Upper lobe of left lung (tissue), 6 donors: ENCODE data around the gene PRDM16. TPM values are rescaled to one million over a fixed set of nuclear protein-coding genes. Genes with fewer than 3 reads are reported as not detected.
A peak's percentile ranks its signal among the peaks of the same experiment; 100 is the strongest.

Experiments
- ATAC-seq, 2 donors: fragments of 200-7000 bp; cut with Tn5 transposase; one replicate each; pipeline ENCODE4 v1.9.1; 2022; ENCODE audit warnings: mild to moderate bottlenecking in 2 of 2, moderate library complexity in 2 of 2; ENCODE audit not compliant: low FRiP score in 2 of 2
- DNase-seq, 2 donors: peaks; one replicate each; pipeline ENCODE4 v3.0.0-alpha.2; 2019 to 2020
- H3K27ac ChIP-seq, 4 donors: fragments of 200-600 bp; sonication (generic); one replicate each; pipeline ENCODE4 v1.5.1; 2016 to 2019
- H3K27me3 ChIP-seq, 4 donors: fragments of 200-600 bp; sonication (generic); one replicate each; pipeline ENCODE4 v1.5.1; 2017 to 2019
- H3K36me3 ChIP-seq, 4 donors: fragments of 200-600 bp; sonication (generic); one replicate each; pipeline ENCODE4 v1.5.1; 2016 to 2019
- H3K4me1 ChIP-seq, 4 donors: fragments of 200-600 bp; sonication (generic); one replicate each; pipeline ENCODE4 v1.5.1; 2018 to 2019
- H3K4me3 ChIP-seq, 4 donors: fragments of 200-600 bp; sonication (generic); one replicate each; pipeline ENCODE4 v1.5.1; 2017 to 2019; ENCODE audit warnings: mild to moderate bottlenecking in 2 of 4, moderate library complexity in 1 of 4
- H3K9me3 ChIP-seq, 4 donors: fragments of 200-600 bp; sonication (generic); one replicate each; pipeline ENCODE4 v1.5.1; 2018 to 2019
- CTCF ChIP-seq, 6 experiments: fragments of 450-650 bp in 4 of 6; fragments of 200-600 bp in 2 of 6; sonication (generic) in 2 of 6; IDR thresholded peaks; one replicate each; pipeline ENCODE4 v1.5.1; 2016 to 2019; ENCODE audit warnings: antibody characterized with exemption in 6 of 6
- EP300 ChIP-seq, 4 donors: sonication (generic); formaldehyde crosslinking; IDR thresholded peaks; one replicate each; pipeline ENCODE4 v1.5.1; 2017; ENCODE audit warnings: antibody characterized with exemption in 4 of 4, control low read depth in 2 of 4
- POLR2A ChIP-seq, 4 donors: fragments of 450-650 bp; IDR thresholded peaks; one replicate each; pipeline ENCODE4 v1.5.1; 2016 to 2017; ENCODE audit warnings: antibody characterized with exemption in 4 of 4, mild to moderate bottlenecking in 2 of 4
- POLR2AphosphoS5 ChIP-seq, 2 donors: sonication (generic); formaldehyde crosslinking; IDR thresholded peaks; one replicate each; pipeline ENCODE4 v1.5.1; 2017; ENCODE audit warnings: antibody characterized with exemption in 2 of 2
- WGBS, 2 donors: methylation state at CpG; one replicate each; pipeline ENCODE4 v1.1.5; 2017 to 2018; 5-methylcytosine and 5-hydroxymethylcytosine counted together
- total RNA-seq, 6 donors: library from RNA; depleted of rRNA in 4 of 6; stranded (reverse); fragments of >200 nt in 4 of 6; gene quantifications; one replicate each; pipeline versions ENCODE4 v1.1.0 to v1.2.1, GENCODE V29; 2016 to 2021
- donor health status: DM: no; HTN: no; CAD: no; lungs with moderate emphysema.
- donor health status: DM: no; HTN: yes; CAD: no; lungs with severe emphysema.

The PRDM16 gene
- total RNA-seq, 6 donors from 2014 or later: 12.3 to 54.5 (median 21.2) TPM

- no peaks in the 10 kb centered on the region for H3K36me3 ChIP-seq
- H3K4me1 ChIP-seq: peaks cover 0 to 8% (median 5%) of the 10 kb centered on the region in 4 donors
- WGBS, 2 donors: 47 to 61% methylated on average over 9 to 10 of the region's 11 CpGs
- ATAC-seq (no peak), DNase-seq (no peak)
- no peaks in the 10 kb centered on the region for H3K9me3 ChIP-seq
- H3K27me3 ChIP-seq: no peaks in the 10 kb centered on the region
- peak overlapping the region in 3 of 4 donors; percentile 44 to 77 (median 63) for H3K27ac ChIP-seq
- TF ChIP-seq CTCF (IDR thresholded peaks at IDR 0.05) (no peak), POLR2AphosphoS5 (IDR thresholded peaks at IDR 0.05) (no peak), EP300 (IDR thresholded peaks at IDR 0.05) (no peak), POLR2A (IDR thresholded peaks at IDR 0.05) (no peak)
- no peak overlapping the region for H3K4me3 ChIP-seq
Measured at GRCh38 chr1:3351449-3352298, 282.7 kb downstream of the PRDM16 start.

- H3K4me3 ChIP-seq: no peak overlapping the region
- peaks cover 0 to 8% (median 5%) of the 10 kb centered on the region in 4 donors for H3K4me1 ChIP-seq
- peak overlapping the region in 3 of 4 donors; percentile 44 to 77 (median 63) for H3K27ac ChIP-seq
- no peak for TF ChIP-seq CTCF (IDR thresholded peaks at IDR 0.05)
- no peak for TF ChIP-seq EP300 (IDR thresholded peaks at IDR 0.05)
- no peak for TF ChIP-seq POLR2A (IDR thresholded peaks at IDR 0.05)
- peak in 1 of 2 donors; percentile 30 for TF ChIP-seq POLR2AphosphoS5 (IDR thresholded peaks at IDR 0.05)
- DNase-seq: peak in 1 of 2 donors; percentile 57
- H3K27me3 ChIP-seq: no peaks in the 10 kb centered on the region
- ATAC-seq: peak in 1 of 2 donors; percentile 55
- H3K36me3 ChIP-seq: no peaks in the 10 kb centered on the region
- 41 to 49% methylated on average over 22 to 30 of the region's 30 CpGs for WGBS, 2 donors
- H3K9me3 ChIP-seq: no peaks in the 10 kb centered on the region
Measured at GRCh38 chr1:3352299-3352951, 283.4 kb downstream of the PRDM16 start.

- no peak for TF ChIP-seq POLR2AphosphoS5 (IDR thresholded peaks at IDR 0.05)
- TF ChIP-seq EP300 (IDR thresholded peaks at IDR 0.05): no peak
- no peak for TF ChIP-seq POLR2A (IDR thresholded peaks at IDR 0.05)
- TF ChIP-seq CTCF (IDR thresholded peaks at IDR 0.05): no peak
- Histone ChIP-seq H3K4me3 (no peak overlapping the region), H3K4me1 (peaks cover 0 to 8% (median 5%) of the 10 kb centered on the region in 4 donors), H3K9me3 (no peaks in the 10 kb centered on the region), H3K36me3 (no peaks in the 10 kb centered on the region), H3K27me3 (no peaks in the 10 kb centered on the region), H3K27ac (peak overlapping the region in 2 of 4 donors; percentile 15 to 39)
- DNase-seq (peak in 1 of 2 donors; percentile 66), ATAC-seq (peak in 1 of 2 donors; percentile 56)
- WGBS, 2 donors: 33 to 39% methylated on average over 6 to 13 of the region's 13 CpGs
Measured at GRCh38 chr1:3352952-3353331, 283.9 kb downstream of the PRDM16 start.

- no peak overlapping the region for H3K4me3 ChIP-seq
- no peaks in the 10 kb centered on the region for H3K36me3 ChIP-seq
- DNase-seq (no peak), ATAC-seq (no peak)
- no peak for TF ChIP-seq CTCF (IDR thresholded peaks at IDR 0.05)
- no peak for TF ChIP-seq POLR2A (IDR thresholded peaks at IDR 0.05)
- TF ChIP-seq EP300 (IDR thresholded peaks at IDR 0.05): no peak
- TF ChIP-seq POLR2AphosphoS5 (IDR thresholded peaks at IDR 0.05): no peak
- H3K9me3 ChIP-seq: no peaks in the 10 kb centered on the region
- H3K4me1 ChIP-seq: peaks cover 0 to 8% (median 4%) of the 10 kb centered on the region in 4 donors
- WGBS, 2 donors: 76 to 81% methylated on average over 8 of the region's 8 CpGs
- H3K27ac ChIP-seq: no peak overlapping the region
- H3K27me3 ChIP-seq: no peaks in the 10 kb centered on the region
Measured at GRCh38 chr1:3353876-3354275, 284.9 kb downstream of the PRDM16 start.
